Endodermal cell (in vitro differentiated cells): ENCODE results near the gene BUD23. TPM values are rescaled to one million over a fixed set of nuclear protein-coding genes. Genes with fewer than 3 reads are reported as not detected.
A peak's percentile ranks its signal among the peaks of the same experiment; 100 is the strongest.

Source experiments
- DNase-seq: peaks from one replicate; pipeline ENCODE4 v3.0.0-alpha.2; 2017
- H3K27ac ChIP-seq: 2 replicates; pipeline ENCODE4 v1.5.1; 2013; ENCODE audit warnings: mild to moderate bottlenecking, low read depth, low read length, moderate library complexity
- H3K27me3 ChIP-seq: 2 replicates; pipeline ENCODE4 v1.6.1; 2013; ENCODE audit warnings: mild to moderate bottlenecking, low read length, moderate library complexity; ENCODE audit not compliant: insufficient read depth, control insufficient read depth, poor library complexity, severe bottlenecking
- H3K36me3 ChIP-seq: 2 replicates; pipeline ENCODE4 v1.7.0; 2013; ENCODE audit warnings: mild to moderate bottlenecking, low read length, moderate library complexity; ENCODE audit not compliant: control insufficient read depth, insufficient read depth
- H3K4me1 ChIP-seq: one replicate; pipeline ENCODE4 v1.7.0; 2013; ENCODE audit warnings: low read length; ENCODE audit not compliant: control insufficient read depth, insufficient read depth
- H3K4me3 ChIP-seq: 2 replicates; pipeline ENCODE4 v1.5.1; 2013; ENCODE audit warnings: mild to moderate bottlenecking, low read length, moderate library complexity
- H3K9ac ChIP-seq: 2 replicates; pipeline ENCODE4 v1.6.1; 2013; ENCODE audit warnings: mild to moderate bottlenecking, low read length, moderate library complexity; ENCODE audit not compliant: poor library complexity, severe bottlenecking; ENCODE audit errors: extremely low read depth
- H3K9me3 ChIP-seq: 2 replicates; pipeline ENCODE4 v1.6.1; 2013; ENCODE audit warnings: mild to moderate bottlenecking, low read length, moderate library complexity; ENCODE audit not compliant: control insufficient read depth
- H3K27ac Mint-ChIP-seq: 2 replicates; pipeline ENCODE4 v1.8.0; 2020; ENCODE audit warnings: mixed read lengths
- H3K27me3 Mint-ChIP-seq: 2 replicates; pipeline ENCODE4 v1.8.0; 2021; ENCODE audit warnings: mild to moderate bottlenecking, mixed read lengths; ENCODE audit not compliant: insufficient read depth
- H3K36me3 Mint-ChIP-seq: 2 replicates; pipeline ENCODE4 v1.8.0; 2020; ENCODE audit warnings: low read depth, mixed read lengths
- H3K4me1 Mint-ChIP-seq: 2 replicates; pipeline ENCODE4 v1.8.0; 2020; ENCODE audit warnings: mixed read lengths
- H3K4me3 Mint-ChIP-seq: 2 replicates; pipeline ENCODE4 v1.8.0; 2020; ENCODE audit warnings: mild to moderate bottlenecking, moderate library complexity, mixed read lengths
- H3K9me3 Mint-ChIP-seq: 2 replicates; pipeline ENCODE4 v1.8.0; 2020; ENCODE audit warnings: mild to moderate bottlenecking, mixed read lengths
- WGBS, 2 experiments: methylation state at CpG; one replicate each; pipeline versions ENCODE4 v1.1.5 to v1.1.7; 2013; ENCODE audit warnings: missing lambda C conversion rate in 2 of 2, mixed read lengths in 1 of 2; ENCODE audit not compliant: insufficient coverage in 1 of 2, insufficient read length in 1 of 2; 5-methylcytosine and 5-hydroxymethylcytosine counted together
- total RNA-seq, 2 donors: library from RNA; stranded (reverse); fragmentation: NEBNext Ultra II Directional in 1 of 2; extraction: Animal tissue kit (Norgen Biotek cat#: 25700) in 1 of 2; gene quantifications; 2 replicates in 1 of 2; 3 replicates in 1 of 2; pipeline ENCODE4 v1.2.1, GENCODE V29; 2021
- TF ChIP-seq, protein P1 (sequence below): fragments of 200-600 bp; sonication (generic); conservative IDR thresholded peaks from 2 replicates; pipeline ENCODE4 v1.5.0; 2021; ENCODE audit warnings: antibody characterized with exemption, mild to moderate bottlenecking

Gene BUD23
- total RNA-seq, 2 donors from 2014 or later = 62.2 to 67.2 TPM

DNA sequence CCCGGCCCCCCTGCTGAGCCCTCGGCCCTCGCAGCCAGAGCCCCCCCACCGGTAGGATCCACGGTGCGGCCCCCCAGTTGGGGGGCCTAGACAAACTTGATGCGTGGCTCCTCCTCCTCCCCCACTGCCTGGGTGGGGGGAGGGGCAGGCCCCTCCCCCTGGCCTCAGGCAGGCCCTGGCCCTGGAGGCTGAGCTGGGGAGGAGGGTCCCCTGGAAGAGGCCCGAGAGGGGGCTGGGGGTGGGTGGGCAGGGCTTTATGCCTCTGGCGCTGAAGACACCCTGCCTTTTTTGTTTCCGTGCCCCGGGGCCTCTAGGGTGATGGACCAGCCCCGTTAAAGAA is 12.1 kb upstream of the BUD23 start:
- DNase-seq = no peak

DNA sequence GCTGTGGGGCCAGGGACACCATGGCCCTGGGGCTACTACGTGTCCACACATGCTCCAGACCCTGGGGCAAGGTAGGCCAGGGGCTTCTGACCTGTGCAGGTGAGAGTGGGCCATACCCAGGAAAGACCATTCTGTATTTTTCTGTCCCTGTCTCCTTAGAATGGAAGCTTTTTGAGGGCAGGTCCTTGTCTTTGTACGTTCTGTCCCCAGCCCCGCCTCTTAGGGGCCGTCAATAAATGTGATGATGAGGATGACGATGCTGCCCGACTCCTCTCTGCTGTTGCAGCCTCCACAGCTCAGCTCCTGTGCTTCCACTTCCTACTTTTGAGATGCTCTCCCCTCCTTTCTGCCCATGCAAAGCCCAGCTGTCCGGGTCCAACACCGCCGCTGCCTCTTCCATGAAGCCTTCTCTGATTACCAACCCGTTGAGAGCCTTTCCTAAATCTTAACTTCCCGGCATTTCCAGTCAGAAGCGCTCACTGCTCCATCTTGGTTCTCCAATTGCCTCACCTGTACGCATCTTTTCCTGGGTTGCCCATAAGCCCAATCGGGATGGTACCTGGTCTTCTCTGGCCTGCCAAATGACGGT is 11.4 kb upstream of the BUD23 start:
- TF ChIP-seq, protein P1, sequence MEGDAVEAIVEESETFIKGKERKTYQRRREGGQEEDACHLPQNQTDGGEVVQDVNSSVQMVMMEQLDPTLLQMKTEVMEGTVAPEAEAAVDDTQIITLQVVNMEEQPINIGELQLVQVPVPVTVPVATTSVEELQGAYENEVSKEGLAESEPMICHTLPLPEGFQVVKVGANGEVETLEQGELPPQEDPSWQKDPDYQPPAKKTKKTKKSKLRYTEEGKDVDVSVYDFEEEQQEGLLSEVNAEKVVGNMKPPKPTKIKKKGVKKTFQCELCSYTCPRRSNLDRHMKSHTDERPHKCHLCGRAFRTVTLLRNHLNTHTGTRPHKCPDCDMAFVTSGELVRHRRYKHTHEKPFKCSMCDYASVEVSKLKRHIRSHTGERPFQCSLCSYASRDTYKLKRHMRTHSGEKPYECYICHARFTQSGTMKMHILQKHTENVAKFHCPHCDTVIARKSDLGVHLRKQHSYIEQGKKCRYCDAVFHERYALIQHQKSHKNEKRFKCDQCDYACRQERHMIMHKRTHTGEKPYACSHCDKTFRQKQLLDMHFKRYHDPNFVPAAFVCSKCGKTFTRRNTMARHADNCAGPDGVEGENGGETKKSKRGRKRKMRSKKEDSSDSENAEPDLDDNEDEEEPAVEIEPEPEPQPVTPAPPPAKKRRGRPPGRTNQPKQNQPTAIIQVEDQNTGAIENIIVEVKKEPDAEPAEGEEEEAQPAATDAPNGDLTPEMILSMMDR = no peak
- Mint-ChIP-seq H3K4me1 (peaks cover 5% of the 10 kb centered on the region), H3K36me3 (peaks cover 6% of the 10 kb centered on the region), H3K9me3 (no peaks in the 10 kb centered on the region), H3K27me3 (peaks cover 13% of the 10 kb centered on the region), H3K27ac (no peak overlapping the region), H3K4me3 (no peak overlapping the region)
- no peaks in the 10 kb centered on the region for H3K36me3 ChIP-seq
- H3K27me3 ChIP-seq = no peaks in the 10 kb centered on the region
- WGBS, 2 experiments = 94 to 98% methylated on average over 14 to 15 of the region's 15 CpGs
- DNase-seq = no peak
- H3K9me3 ChIP-seq = no peaks in the 10 kb centered on the region
- no peak overlapping the region for H3K9ac ChIP-seq
- no peak overlapping the region for H3K4me3 ChIP-seq
- no peaks in the 10 kb centered on the region for H3K4me1 ChIP-seq
- H3K27ac ChIP-seq = no peak overlapping the region

More for the DNA sequence above, 12.1 kb upstream of the BUD23 start:
- H3K27ac Mint-ChIP-seq = no peak overlapping the region
- Histone ChIP-seq H3K4me1 (no peaks in the 10 kb centered on the region), H3K9me3 (no peaks in the 10 kb centered on the region), H3K27ac (no peak overlapping the region), H3K9ac (no peak overlapping the region), H3K4me3 (no peak overlapping the region), H3K36me3 (no peaks in the 10 kb centered on the region), H3K27me3 (no peaks in the 10 kb centered on the region)
- WGBS, 2 experiments = 59 to 83% methylated on average over 4 to 11 of the region's 12 CpGs
- peaks cover 6% of the 10 kb centered on the region for H3K36me3 Mint-ChIP-seq
- H3K4me3 Mint-ChIP-seq = no peak overlapping the region
- H3K9me3 Mint-ChIP-seq = no peaks in the 10 kb centered on the region
- peaks cover 20% of the 10 kb centered on the region for H3K27me3 Mint-ChIP-seq
- TF ChIP-seq, protein P1 = no peak
- H3K4me1 Mint-ChIP-seq = peaks cover 5% of the 10 kb centered on the region

DNA sequence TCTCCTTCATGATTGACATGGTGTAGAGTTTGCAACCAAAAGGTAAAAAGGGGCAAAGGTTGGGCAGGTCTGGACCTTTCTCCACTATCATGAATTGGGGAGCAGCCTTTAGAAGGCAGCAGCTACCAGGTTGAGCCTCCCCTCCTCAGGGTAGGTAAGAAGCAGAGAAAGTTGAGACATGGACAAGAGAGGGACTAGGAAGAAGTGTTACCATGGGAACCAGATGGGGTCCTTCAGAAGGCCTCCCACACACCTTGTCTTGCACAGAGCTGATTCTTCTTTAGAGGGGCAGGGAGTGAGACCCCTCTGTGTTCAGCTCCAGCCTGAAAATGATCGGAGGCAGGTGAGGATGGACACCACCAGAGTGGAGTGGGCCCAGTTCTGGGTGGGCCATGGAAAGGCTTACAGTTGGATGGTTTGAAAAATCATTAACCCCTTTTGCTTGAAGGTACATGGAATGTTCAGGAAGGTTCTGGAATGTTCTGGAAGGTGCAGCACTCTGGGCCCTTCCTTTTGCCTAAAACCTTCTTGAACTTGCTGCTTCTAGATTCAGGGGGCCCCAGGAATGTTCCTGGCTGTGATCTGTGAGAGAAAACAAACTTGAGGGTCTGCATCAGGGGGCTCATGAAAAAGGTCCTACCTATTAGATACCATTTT is 8.8 kb upstream of the BUD23 start:
- no peaks in the 10 kb centered on the region for H3K9me3 Mint-ChIP-seq
- H3K27me3 Mint-ChIP-seq = peaks cover 4% of the 10 kb centered on the region

More for the DNA sequence above, 8.8 kb upstream of the BUD23 start:
- Histone ChIP-seq H3K9me3 (no peaks in the 10 kb centered on the region), H3K36me3 (peaks cover 3% of the 10 kb centered on the region), H3K4me1 (no peaks in the 10 kb centered on the region), H3K27ac (no peak overlapping the region), H3K4me3 (no peak overlapping the region), H3K27me3 (no peaks in the 10 kb centered on the region), H3K9ac (no peak overlapping the region)
- Mint-ChIP-seq H3K4me1 (no peaks in the 10 kb centered on the region), H3K27ac (peak overlapping the region; percentile 26), H3K36me3 (peaks cover 21% of the 10 kb centered on the region), H3K4me3 (no peak overlapping the region)
- 95 to 100% methylated on average over 1 of the region's 1 CpG for WGBS, 2 experiments
- TF ChIP-seq, protein P1 = no peak
- DNase-seq = no peak
